Hematopoietic multipotent progenitor cell treated with erythropoietin and hydrocortisone succinate and interleukin-3 and kit ligand, for 8 days (in vitro differentiated cells): ENCODE results near the gene LMNA.
"Not testable (repeated sequence)": the region's sequence is repeated elsewhere in the genome, so short reads cannot be mapped to it uniquely, and the experiment has no call there.

Experiments
- DNase-seq: peaks from one replicate; pipeline ENCODE4 v3.0.0-alpha.2; 2015

LMNA gene

GRCh38 chr1:156122519-156123355 lies 8.2 kb downstream of the LMNA start:
- no peak for DNase-seq

- DNase-seq = peak; percentile 93
Observed at GRCh38 chr1:156123356-156124196, 9.1 kb downstream of the LMNA start.

GRCh38 chr1:156124557-156125483 lies 10.3 kb downstream of the LMNA start:
- DNase-seq = peak; percentile 87

GRCh38 chr1:156125544-156125943 lies 11.0 kb downstream of the LMNA start:
- not testable (repeated sequence) for DNase-seq

- peak; percentile 94 for DNase-seq
Observed at GRCh38 chr1:156126043-156126629, 11.6 kb downstream of the LMNA start.

- peak; percentile 96 for DNase-seq
Observed at GRCh38 chr1:156126630-156127534, 12.4 kb downstream of the LMNA start.

GRCh38 chr1:156128308-156128653 lies 13.8 kb downstream of the LMNA start:
- DNase-seq = no peak

GRCh38 chr1:156128654-156129597 lies 14.4 kb downstream of the LMNA start:
- no peak for DNase-seq

GRCh38 chr1:156129687-156130577 lies 15.4 kb downstream of the LMNA start:
- peak; percentile 77 for DNase-seq

GRCh38 chr1:156130578-156130942 lies 16.0 kb downstream of the LMNA start:
- DNase-seq = no peak

GRCh38 chr1:156134716-156135435 lies 20.4 kb downstream of the LMNA start:
- no peak for DNase-seq

GRCh38 chr1:156135930-156136871 lies 21.7 kb downstream of the LMNA start:
- no peak for DNase-seq

GRCh38 chr1:156136970-156137483 lies 22.5 kb downstream of the LMNA start:
- DNase-seq = no peak

- DNase-seq = no peak
Observed at GRCh38 chr1:156138458-156138867, 24.0 kb downstream of the LMNA start.

GRCh38 chr1:156140879-156141707 lies 26.6 kb downstream of the LMNA start:
- no peak for DNase-seq
